K562 (cell line): ENCODE results near the gene TRABD2B. TPM values are rescaled to one million over a fixed set of nuclear protein-coding genes. Genes with fewer than 3 reads are reported as not detected.

Experiments
- ATAC-seq: fragments of 200-7000 bp; cut with Tn5 transposase; 3 replicates; pipeline ENCODE4 v1.9.1; 2020; ENCODE audit warnings: moderate library complexity
- BruUV-seq: library from RNA; stranded (reverse); fragments of 400-500 nt; replicated peaks from 2 replicates; lab custom pipeline; 2021; lab: Mats Ljungman, UMichigan
- CTCF ChIA-PET: fragments of 300-600 bp; formaldehyde crosslinking; extraction: SDS; loops from one replicate; lab custom pipeline; 2021; ENCODE audit warnings: low intra/inter-chr PET ratio; lab: Yijun Ruan, JAX
- POLR2A ChIA-PET: fragments of 300-600, 350-650 bp; sonication (Branson Sonifier 250); formaldehyde crosslinking; extraction: SDS; loops from one replicate; lab custom pipeline; 2021; ENCODE audit warnings: antibody characterized with exemption, inconsistent platforms; lab: Yijun Ruan, JAX
- DNase-seq, 4 experiments: peaks; one replicate each; pipeline versions ENCODE4 v3.0.0 to v3.0.0-alpha.2; 2011 to 2018; ENCODE audit warnings: low spot score in 3 of 4, mixed read lengths in 3 of 4; ENCODE audit errors: extremely low read depth in 1 of 4
- FAIRE-seq: peaks from 2 replicates; lab custom pipeline; 2011; peaks lifted over from hg19 to GRCh38; lab: Jason Lieb, UNC
- H2AFZ ChIP-seq: 2 replicates; pipeline ENCODE4 v1.6.0; 2011; ENCODE audit warnings: low read depth, low read length, control low read depth, inconsistent platforms
- H3K27ac ChIP-seq: fragments of 200-600 bp; 3 replicates; pipeline ENCODE4 v1.8.0; 2011; ENCODE audit warnings: low read depth, mild to moderate bottlenecking, control low read depth, inconsistent platforms, low read length, moderate library complexity, mixed read lengths; ENCODE audit errors: extremely low read depth
- H3K27me3 ChIP-seq, 2 experiments: fragments of 300-600 bp in 1 of 2; 2 replicates in 1 of 2; 3 replicates in 1 of 2; pipeline versions ENCODE4 v1.6.0 to v1.8.0; 2011; ENCODE audit warnings: inconsistent platforms in 2 of 2, low read length in 2 of 2, mild to moderate bottlenecking in 1 of 2, mixed read lengths in 1 of 2, moderate library complexity in 1 of 2; ENCODE audit not compliant: control insufficient read depth in 2 of 2, insufficient read depth in 2 of 2
- H3K36me3 ChIP-seq: fragments of 300-600 bp; 3 replicates; pipeline ENCODE4 v1.8.0; 2011; ENCODE audit warnings: mild to moderate bottlenecking, low read length, inconsistent platforms; ENCODE audit not compliant: control insufficient read depth, insufficient read depth
- H3K4me1 ChIP-seq, 2 experiments: fragments of 200-600 bp in 1 of 2; replicated peaks in 1 of 2; 2 replicates in 1 of 2; 3 replicates in 1 of 2; pipeline versions ENCODE4 v1.5.1 to v1.8.0; 2011; ENCODE audit warnings: inconsistent platforms in 2 of 2, low read length in 2 of 2, mild to moderate bottlenecking in 1 of 2, mixed read lengths in 1 of 2, moderate library complexity in 1 of 2; ENCODE audit not compliant: control insufficient read depth in 2 of 2, insufficient read depth in 2 of 2
- H3K4me2 ChIP-seq: 2 replicates; pipeline ENCODE4 v1.6.1; 2011; ENCODE audit warnings: low read length, control low read depth, inconsistent platforms, mixed read lengths; ENCODE audit not compliant: insufficient read depth
- H3K4me3 ChIP-seq: fragments of 200-600 bp; sonication (generic), shearing (Covaris generic); 2 replicates; pipeline ENCODE4 v1.5.1; 2016; ENCODE audit warnings: control low read depth, inconsistent platforms
- H3K79me2 ChIP-seq: fragments of 200-600 bp; 3 replicates; pipeline ENCODE4 v1.8.0; 2011; ENCODE audit warnings: low read length, inconsistent platforms; ENCODE audit not compliant: control insufficient read depth, insufficient read depth
- H3K9ac ChIP-seq, 2 experiments: 2 replicates each; pipeline versions ENCODE4 v1.6.0 to v1.6.1; 2011; ENCODE audit warnings: low read depth in 2 of 2, low read length in 2 of 2, control low read depth in 1 of 2, inconsistent platforms in 1 of 2, mild to moderate bottlenecking in 1 of 2, mixed read lengths in 1 of 2; ENCODE audit not compliant: insufficient read depth in 1 of 2
- H3K9me1 ChIP-seq: one replicate; pipeline ENCODE4 v1.6.0; 2011; ENCODE audit warnings: inconsistent platforms, mild to moderate bottlenecking, low read length, moderate library complexity; ENCODE audit not compliant: control insufficient read depth, insufficient read depth
- H3K9me3 ChIP-seq: replicated peaks from 2 replicates; pipeline ENCODE4 v1.5.1; 2011; ENCODE audit warnings: low read depth, low read length, inconsistent platforms; ENCODE audit not compliant: control insufficient read depth, insufficient read depth
- H4K20me1 ChIP-seq: replicated peaks from 2 replicates; pipeline ENCODE4 v1.6.1; 2011; ENCODE audit warnings: low read length, inconsistent platforms, mixed read lengths; ENCODE audit not compliant: control insufficient read depth, insufficient read depth
- BMI1 ChIP-seq: fragments of 150-350 bp; IDR thresholded peaks from 2 replicates; pipeline ENCODE4 v1.6.1; 2014; ENCODE audit warnings: low read length
- CAMTA2 ChIP-seq: fragments of 250-450 bp; sonication (Bioruptor Pico); conservative IDR thresholded peaks from 2 replicates; pipeline ENCODE4 v1.5.1; 2022
- ESRRA ChIP-seq: fragments of 450-650 bp; IDR thresholded peaks from 2 replicates; pipeline ENCODE4 v1.6.1; 2014; ENCODE audit warnings: low read depth, mild to moderate bottlenecking, moderate library complexity, borderline replicate concordance
- FIP1L1 ChIP-seq: fragments of 200-400 bp; formaldehyde crosslinking; IDR thresholded peaks from 2 replicates; pipeline ENCODE4 v1.6.1; 2018; ENCODE audit warnings: mild to moderate bottlenecking, low read depth, low read length; ENCODE audit not compliant: poor library complexity, severe bottlenecking
- MTA1 ChIP-seq: fragments of 450-650 bp; IDR thresholded peaks from 2 replicates; pipeline ENCODE4 v1.6.1; 2017; ENCODE audit warnings: borderline replicate concordance
- POLR2AphosphoS5 ChIP-seq: IDR thresholded peaks from 2 replicates; pipeline ENCODE4 v1.6.1; 2011; ENCODE audit warnings: mild to moderate bottlenecking, low read depth, low read length, moderate library complexity; ENCODE audit not compliant: control insufficient read depth, insufficient read depth
- POLR3G ChIP-seq: IDR thresholded peaks from 2 replicates; pipeline ENCODE4 v1.6.1; 2011; ENCODE audit not compliant: insufficient read length, insufficient replicate concordance; ENCODE audit errors: extremely low read depth
- RBBP5 ChIP-seq: fragments of 200-600 bp; sonication (generic); IDR thresholded peaks from 2 replicates; pipeline ENCODE4 v1.6.1; 2012; ENCODE audit warnings: borderline replicate concordance, mild to moderate bottlenecking, low read length, control low read depth, inconsistent platforms; ENCODE audit not compliant: insufficient read depth, poor library complexity, severe bottlenecking
- TARDBP ChIP-seq: fragments of 450-650 bp; IDR thresholded peaks from 2 replicates; pipeline ENCODE4 v1.6.1; 2016
- THAP7 ChIP-seq: fragments of 250-450 bp; sonication (Bioruptor Pico); IDR thresholded peaks from 2 replicates; pipeline ENCODE4 v1.5.0; 2021
- ZBTB49 ChIP-seq: sonication (generic); formaldehyde crosslinking; IDR thresholded peaks from 2 replicates; pipeline ENCODE4 v1.8.0; 2022; ENCODE audit warnings: missing genetic modification reagents, mild to moderate bottlenecking, borderline replicate concordance
- ZFP1 ChIP-seq: fragments of 450-650 bp; formaldehyde crosslinking; IDR thresholded peaks from 2 replicates; pipeline ENCODE4 v1.4.0; 2020; ENCODE audit warnings: mild to moderate bottlenecking, mixed read lengths
- ZKSCAN8 ChIP-seq: fragments of 200-800 bp; sonication (Bioruptor generic); IDR thresholded peaks from 2 replicates; pipeline ENCODE4 v1.6.1; 2016; ENCODE audit warnings: missing genetic modification characterization, missing compliant biosample characterization
- ZNF217 ChIP-seq: sonication (generic); formaldehyde crosslinking; IDR thresholded peaks from 2 replicates; pipeline ENCODE4 v1.8.0; 2022; ENCODE audit warnings: mild to moderate bottlenecking, missing genetic modification reagents
- ZNF589 ChIP-seq: fragments of 200-800 bp; sonication (Bioruptor generic); IDR thresholded peaks from 2 replicates; pipeline ENCODE4 v1.6.1; 2016; ENCODE audit warnings: low read depth, missing genetic modification characterization, missing compliant biosample characterization
- WGBS: fragments of 100-300 bp; shearing (Covaris generic); methylation state at CpG from one replicate; pipeline ENCODE4 v1.1.6; 2016; ENCODE audit warnings: low coverage, mixed read lengths; ENCODE audit not compliant: insufficient coverage; ENCODE audit errors: missing lambda C conversion rate; 5-methylcytosine and 5-hydroxymethylcytosine counted together
- in situ Hi-C: fragments of 300-500 bp; cut with MboI; formaldehyde crosslinking; loops from 4 replicates; pipeline ENCODE4 v1.15.0; 2018; ENCODE audit warnings: inconsistent platforms, mixed read lengths
- intact Hi-C: fragments of 100-400 bp; cut with micrococcal nuclease; formaldehyde crosslinking; loops from 2 replicates; pipeline ENCODE4 v1.14.2; 2022
- polyA plus RNA-seq, 8 experiments: library from polyadenylated mRNA; depleted of rRNA in 4 of 8; stranded (reverse) in 5 of 8; unstranded in 3 of 8; fragments of >200 nt; fragmentation: Nextera tagmentation in 2 of 8; fragmentation: Illumina TruSeq in 1 of 8; extraction: Ambion mirVana in 2 of 8; extraction: Trizol in 1 of 8; gene quantifications; 2 replicates each; pipeline versions ENCODE4 v1.2.1 to v1.2.3, GENCODE V29; 2011 to 2014; ENCODE audit warnings: inconsistent platforms in 1 of 8, missing spikeins in 1 of 8
- total RNA-seq, 7 experiments: library from RNA; depleted of rRNA in 6 of 7; stranded (reverse); fragments of >200 nt in 6 of 7; fragmentation: Illumina TruSeq in 2 of 7; extraction: Trizol in 2 of 7; gene quantifications; 2 replicates each; pipeline versions ENCODE4 v1.2.1 to v1.2.3, GENCODE V29; 2011 to 2021; ENCODE audit warnings: low replicate concordance in 1 of 7

TRABD2B gene
- total and polyA plus RNA-seq, 9 of the 15 experiments (the other 6 are each of a cell fraction or from before 2014, with no cell fraction given) = not detected

GRCh38 chr1:47983691-47984090 is 13.5 kb downstream of the TRABD2B start:
- POLR2A ChIA-PET = no interaction called here
- intact Hi-C loops (no loop called here), in situ Hi-C loops (no loop called here)
- Histone ChIP-seq H3K4me2 (no peak overlapping the region), H3K9me1 (peaks cover 3% of the 10 kb centered on the region), H4K20me1 (no peaks in the 10 kb centered on the region), H3K4me1 (peaks cover 0 to 5% of the 10 kb centered on the region in 2 experiments; a peak in 1 of 5 replicates), H3K79me2 (no peaks in the 10 kb centered on the region), H3K36me3 (no peaks in the 10 kb centered on the region), H3K9me3 (no peaks in the 10 kb centered on the region), H3K27me3 (peaks cover 20 to 47% of the 10 kb centered on the region in 2 experiments), H2AFZ (no peak overlapping the region), H3K4me3 (no peak overlapping the region)
- BruUV-seq = no TSS peak
- DNase-seq (no peak), ATAC-seq (no peak)
- 2% methylated on average over 12 of the region's 12 CpGs for WGBS
- no peak for TF ChIP-seq RBBP5
- TF ChIP-seq ZNF589 = no peak
- no peak for TF ChIP-seq ZKSCAN8 (CRISPR knock-in tag)
- no peak for TF ChIP-seq FIP1L1
- TF ChIP-seq BMI1 = no peak
- no peak for TF ChIP-seq ZNF217 (CRISPR knock-in tag)
- no peak for TF ChIP-seq ZFP1 (CRISPR knock-in tag)
- TF ChIP-seq POLR3G = no peak
- no peak for TF ChIP-seq TARDBP
- no peak for TF ChIP-seq ESRRA
- no peak for TF ChIP-seq MTA1
- no peak for TF ChIP-seq CAMTA2 (CRISPR knock-in tag)
- TF ChIP-seq POLR2AphosphoS5 = no peak
- TF ChIP-seq THAP7 (CRISPR knock-in tag) = no peak
- TF ChIP-seq ZBTB49 = no peak
- TF ChIP-seq, all 486 proteins: peak for 0
- CTCF ChIA-PET = no interaction called here
- FAIRE-seq = no peak
- Histone ChIP-seq H3K27ac (no peak overlapping the region), H3K9ac (no peak overlapping the region)
